K562 (cell line): ENCODE results near the gene NKIRAS1. TPM values are rescaled to one million over a fixed set of nuclear protein-coding genes. Genes with fewer than 3 reads are reported as not detected.

Experiments used
- BHLHE40 ChIP-seq: IDR thresholded peaks from 2 replicates; pipeline ENCODE4 v1.6.1; 2011; ENCODE audit warnings: low read length, improper control_type of control experiment
- BRD9 ChIP-seq: fragments of 450-650 bp; IDR thresholded peaks from 2 replicates; pipeline ENCODE4 v1.6.1; 2018; ENCODE audit warnings: low read depth; ENCODE audit not compliant: partially characterized antibody
- CHCHD3 ChIP-seq: fragments of 250-450 bp; sonication (Bioruptor Pico); IDR thresholded peaks from 2 replicates; pipeline ENCODE4 v2.1.2; 2022; ENCODE audit warnings: mild to moderate bottlenecking
- DMBX1 ChIP-seq: fragments of 250-450 bp; sonication (Bioruptor Pico); IDR thresholded peaks from 2 replicates; pipeline ENCODE4 v1.8.0; 2022; ENCODE audit warnings: inconsistent platforms, mild to moderate bottlenecking, moderate library complexity, borderline replicate concordance
- E2F6 ChIP-seq, 2 experiments: IDR thresholded peaks; 2 replicates each; pipeline ENCODE4 v1.6.1; 2011; ENCODE audit warnings: borderline replicate concordance in 1 of 2, control low read depth in 1 of 2, low read depth in 1 of 2, low read length in 1 of 2, mild to moderate bottlenecking in 1 of 2, mixed read lengths in 1 of 2, moderate library complexity in 1 of 2; ENCODE audit not compliant: insufficient read depth in 1 of 2, insufficient read length in 1 of 2, poor library complexity in 1 of 2, severe bottlenecking in 1 of 2; ENCODE audit errors: extremely low read depth in 1 of 2
- ILK ChIP-seq: fragments of 450-650 bp; IDR thresholded peaks from 2 replicates; pipeline ENCODE4 v1.6.1; 2016; ENCODE audit warnings: missing genetic modification characterization, low read depth, mild to moderate bottlenecking, missing compliant biosample characterization, moderate library complexity, borderline replicate concordance
- KAT8 ChIP-seq: fragments of 450-650 bp; IDR thresholded peaks from 2 replicates; pipeline ENCODE4 v1.6.1; 2016; ENCODE audit warnings: low read depth, mild to moderate bottlenecking
- KLF13 ChIP-seq: fragments of 450-650 bp; IDR thresholded peaks from 2 replicates; pipeline ENCODE4 v1.6.1; 2016; ENCODE audit warnings: missing genetic modification characterization, low read depth, mild to moderate bottlenecking, missing compliant biosample characterization, moderate library complexity, borderline replicate concordance
- PHF21A ChIP-seq: fragments of 450-650 bp; IDR thresholded peaks from 2 replicates; pipeline ENCODE4 v1.6.1; 2017; ENCODE audit warnings: low read depth, borderline replicate concordance
- PHF8 ChIP-seq: fragments of 200-600 bp; sonication (generic); IDR thresholded peaks from 2 replicates; pipeline ENCODE4 v1.6.1; 2012; ENCODE audit warnings: mixed run types, mild to moderate bottlenecking, inconsistent platforms, low read length, moderate library complexity, borderline replicate concordance
- SMARCE1 ChIP-seq: fragments of 450-650 bp; IDR thresholded peaks from 2 replicates; pipeline ENCODE4 v1.7.1; 2016; ENCODE audit warnings: mild to moderate bottlenecking
- SREBF1 ChIP-seq: fragments of 150-350 bp; IDR thresholded peaks from 2 replicates; pipeline ENCODE4 v1.6.1; 2014; ENCODE audit warnings: antibody characterized with exemption, low read depth, low read length, borderline replicate concordance
- TEAD2 ChIP-seq: fragments of 450-650 bp; IDR thresholded peaks from 2 replicates; pipeline ENCODE4 v1.6.1; 2016; ENCODE audit warnings: missing genetic modification characterization, control low read depth, missing compliant biosample characterization
- XRCC4 ChIP-seq: IDR thresholded peaks from one replicate; pipeline ENCODE4 v1.6.1; 2011; ENCODE audit not compliant: insufficient read depth, insufficient read length; ENCODE audit errors: extremely low read depth
- ZBTB7A ChIP-seq: IDR thresholded peaks from 2 replicates; pipeline ENCODE4 v1.6.1; 2011; ENCODE audit warnings: low read depth, mild to moderate bottlenecking, low read length, moderate library complexity, borderline replicate concordance; ENCODE audit not compliant: control insufficient read depth
- ZHX1 ChIP-seq: fragments of 150-350 bp; conservative IDR thresholded peaks from 2 replicates; pipeline ENCODE4 v1.6.1; 2014; ENCODE audit warnings: low read length
- ZNF407 ChIP-seq: fragments of 450-650 bp; IDR thresholded peaks from 2 replicates; pipeline ENCODE4 v1.6.1; 2016; ENCODE audit warnings: low read depth
- polyA plus RNA-seq, 8 experiments: library from polyadenylated mRNA; depleted of rRNA in 4 of 8; stranded (reverse) in 5 of 8; unstranded in 3 of 8; fragments of >200 nt; fragmentation: Nextera tagmentation in 2 of 8; fragmentation: Illumina TruSeq in 1 of 8; extraction: Ambion mirVana in 2 of 8; extraction: Trizol in 1 of 8; gene quantifications; 2 replicates each; pipeline versions ENCODE4 v1.2.1 to v1.2.3, GENCODE V29; 2011 to 2014; ENCODE audit warnings: inconsistent platforms in 1 of 8, missing spikeins in 1 of 8
- total RNA-seq, 7 experiments: library from RNA; depleted of rRNA in 6 of 7; stranded (reverse); fragments of >200 nt in 6 of 7; fragmentation: Illumina TruSeq in 2 of 7; extraction: Trizol in 2 of 7; gene quantifications; 2 replicates each; pipeline versions ENCODE4 v1.2.1 to v1.2.3, GENCODE V29; 2011 to 2021; ENCODE audit warnings: low replicate concordance in 1 of 7

NKIRAS1 gene
- total and polyA plus RNA-seq, 9 of the 15 experiments (the other 6 are each of a cell fraction or from before 2014, with no cell fraction given): 5.1 to 10.3 (median 6.3) TPM

GRCh38 chr3:23938688-23939087 lies 21.9 kb upstream of the NKIRAS1 start (continued):
- TF ChIP-seq ZNF407 (no peak), SMARCE1 (no peak; the same call in 1 of the 2 replicates), SREBF1 (no peak), XRCC4 (no peak), BHLHE40 (no peak), ILK (tag) (no peak), DMBX1 (peak; percentile 24; the same call in 1 of the 2 replicates), PHF21A (no peak), ZBTB7A (no peak), PHF8 (no peak), CHCHD3 (CRISPR knock-in tag) (no peak), E2F6 (IDR thresholded peaks at IDR 0.05; ENCODE audit: borderline replicate concordance in 1 of 2, extremely low read depth in 1 of 2, insufficient read depth in 1 of 2, insufficient read length in 1 of 2, low read depth in 1 of 2, low read length in 1 of 2, poor library complexity in 1 of 2, severe bottlenecking in 1 of 2) (no peak), ZHX1 (no peak), KAT8 (no peak), KLF13 (tag) (no peak), TEAD2 (tag) (no peak), BRD9 (no peak)
